RWPE1 (cell line): Measurements from ENCODE around the gene HBD.

Experiments
- CTCF ChIA-PET: fragments of 350-600 bp; sonication (Branson Sonifier 250); formaldehyde crosslinking; extraction: SDS; loops from one replicate; lab custom pipeline; 2021; lab: Yijun Ruan, JAX
- POLR2A ChIA-PET: fragments of 400-600 bp; formaldehyde crosslinking; extraction: SDS; loops from one replicate; lab custom pipeline; 2020; ENCODE audit warnings: antibody characterized with exemption; ENCODE audit not compliant: low non-redundant PET; lab: Yijun Ruan, JAX
- DNase-seq: peaks from one replicate; pipeline ENCODE4 v3.0.0; 2012; ENCODE audit warnings: low spot score
- H3K27ac ChIP-seq: fragments of 450-650 bp; 2 replicates; pipeline ENCODE4 v1.5.1; 2017
- CTCF ChIP-seq: fragments of 450-650 bp; conservative IDR thresholded peaks from 2 replicates; pipeline ENCODE4 v1.5.1; 2017; ENCODE audit warnings: low read depth, mild to moderate bottlenecking

Gene HBD

GRCh38 chr11:5234381-5234834, at the start of gene HBD:
Gene HBD, minus strand, starts transcription at chr11:5234483. Its CDS starts 50 bp downstream, at chr11:5234433.
- ChIA-PET CTCF (no interaction called here), POLR2A (no interaction called here)
- no peak for TF ChIP-seq CTCF
- DNase-seq = no peak
- no peak within 1 kb of the TSS for H3K27ac ChIP-seq

- no peak for TF ChIP-seq CTCF
- POLR2A ChIA-PET = no interaction called here
- CTCF ChIA-PET = no interaction called here
- DNase-seq = no peak
- no peak overlapping the region for H3K27ac ChIP-seq
These were observed 49.6 kb upstream of the HBD start for GRCh38 chr11:5283882-5284281.

GRCh38 chr11:5283086-5283485, 48.8 kb upstream of the HBD start:
- DNase-seq = no peak
- POLR2A ChIA-PET = no interaction called here
- TF ChIP-seq CTCF = no peak
- CTCF ChIA-PET = no interaction called here
- H3K27ac ChIP-seq = no peak overlapping the region

GRCh38 chr11:5282628-5283027, 48.3 kb upstream of the HBD start:
- DNase-seq = no peak
- CTCF ChIA-PET = no interaction called here
- no peak overlapping the region for H3K27ac ChIP-seq
- POLR2A ChIA-PET = no interaction called here
- TF ChIP-seq CTCF = no peak

- TF ChIP-seq CTCF = no peak
- H3K27ac ChIP-seq = no peak overlapping the region
- ChIA-PET POLR2A (no interaction called here), CTCF (interaction anchor here (0.6 kb wide), 1 partner anchor 8 kb away, joined by 3 read pairs; no protein-coding TSS in a partner anchor)
- no peak for DNase-seq
These were observed 47.3 kb upstream of the HBD start for GRCh38 chr11:5281596-5281995.

- ChIA-PET POLR2A (no interaction called here), CTCF (no interaction called here)
- TF ChIP-seq CTCF = no peak
- peak; percentile 92 for DNase-seq
- H3K27ac ChIP-seq = peak overlapping the region; percentile 46
These were observed 46.4 kb upstream of the HBD start for GRCh38 chr11:5280582-5281102.
